ENCODE measurements around the gene CYB5A.
A peak's percentile ranks its signal among the peaks of the same experiment; 100 is the strongest.

Gene CYB5A

GRCh38 chr18:74252039-74252395 is 39.7 kb downstream of the CYB5A start:
- Mint-ChIP-seq H3K27ac (no peak overlapping the region), H3K36me3 (ENCODE audit: low read depth) (no peaks in the 10 kb centered on the region), H3K4me3 (no peak overlapping the region), H3K4me1 (ENCODE audit: low read depth) (peaks cover 12% of the 10 kb centered on the region), H3K9me3 (no peaks in the 10 kb centered on the region), H3K27me3 (ENCODE audit: low read depth) (no peaks in the 10 kb centered on the region)

DNA sequence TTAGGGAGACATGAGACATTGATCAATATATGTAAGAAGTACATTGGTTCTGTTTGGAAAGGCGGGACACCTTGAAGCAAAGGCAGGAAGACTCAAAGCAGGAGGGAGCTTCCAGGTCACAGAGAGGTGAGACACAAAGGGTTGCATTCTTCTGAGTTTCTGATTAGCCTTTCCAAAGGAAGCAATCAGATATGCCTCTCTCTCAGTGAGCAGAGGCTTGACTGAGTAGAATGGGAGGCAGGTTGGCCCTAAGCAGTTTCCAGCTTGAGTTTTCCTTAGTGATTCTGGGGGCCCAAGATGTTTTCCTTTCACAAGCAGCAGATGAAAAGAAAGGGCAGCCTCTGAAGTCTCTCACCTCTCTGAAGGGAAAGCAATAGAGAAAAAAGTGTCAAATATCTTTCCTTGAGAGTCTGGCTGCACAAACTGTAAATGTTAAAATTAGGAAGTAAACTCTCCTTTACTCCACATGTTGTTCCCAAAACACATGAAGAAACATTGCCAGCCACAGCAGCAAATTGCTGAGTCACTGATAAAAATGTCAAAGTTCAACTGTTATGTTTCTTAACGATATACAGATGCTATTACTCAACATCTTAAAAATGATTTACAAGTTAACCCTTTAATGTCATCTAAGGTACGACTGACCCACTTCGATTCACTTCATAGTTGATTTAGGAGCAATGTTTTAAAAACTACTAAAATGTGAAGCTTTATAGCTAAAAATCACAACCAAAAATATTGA is 40.3 kb downstream of the CYB5A start:
- Mint-ChIP-seq H3K9me3 (no peaks in the 10 kb centered on the region), H3K4me3 (no peak overlapping the region), H3K4me1 (ENCODE audit: low read depth) (peaks cover 12% of the 10 kb centered on the region), H3K36me3 (ENCODE audit: low read depth) (no peaks in the 10 kb centered on the region), H3K27me3 (ENCODE audit: low read depth) (no peaks in the 10 kb centered on the region), H3K27ac (no peak overlapping the region)

DNA sequence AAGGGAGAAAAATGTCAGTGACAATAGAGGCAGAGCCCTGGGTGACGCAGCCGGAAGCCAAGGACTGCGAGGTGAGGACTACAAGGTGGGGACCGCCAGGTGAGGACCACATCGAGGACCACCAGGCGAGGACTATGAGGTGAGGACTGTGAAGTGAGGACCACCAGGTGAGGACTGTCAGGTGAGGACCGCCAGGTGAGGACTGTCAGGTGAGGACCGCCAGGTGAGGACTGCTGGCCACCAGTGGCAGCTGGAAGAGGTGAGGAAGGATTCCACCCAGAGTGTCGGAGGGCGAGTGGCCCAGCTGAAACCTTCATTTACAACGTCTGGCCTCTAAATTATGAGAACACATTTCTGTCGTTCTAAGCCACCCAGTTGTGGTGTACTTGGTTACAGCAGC is 41.6 kb downstream of the CYB5A start:
- H3K27me3 Mint-ChIP-seq (ENCODE audit: low read depth) = no peaks in the 10 kb centered on the region
- no peaks in the 10 kb centered on the region for H3K36me3 Mint-ChIP-seq (ENCODE audit: low read depth)
- H3K4me3 Mint-ChIP-seq = no peak overlapping the region
- H3K27ac Mint-ChIP-seq = no peak overlapping the region
- peaks cover 12% of the 10 kb centered on the region for H3K4me1 Mint-ChIP-seq (ENCODE audit: low read depth)
- H3K9me3 Mint-ChIP-seq = no peaks in the 10 kb centered on the region

GRCh38 chr18:74249181-74249968 is 42.4 kb downstream of the CYB5A start:
- H3K4me3 Mint-ChIP-seq = no peak overlapping the region
- no peak overlapping the region for H3K27ac Mint-ChIP-seq
- H3K36me3 Mint-ChIP-seq (ENCODE audit: low read depth) = no peaks in the 10 kb centered on the region
- peaks cover 5% of the 10 kb centered on the region for H3K27me3 Mint-ChIP-seq (ENCODE audit: low read depth)
- no peaks in the 10 kb centered on the region for H3K9me3 Mint-ChIP-seq
- H3K4me1 Mint-ChIP-seq (ENCODE audit: low read depth) = peaks cover 12% of the 10 kb centered on the region

- H3K27ac Mint-ChIP-seq = no peak overlapping the region
- no peak overlapping the region for H3K4me3 Mint-ChIP-seq
- H3K36me3 Mint-ChIP-seq (ENCODE audit: low read depth) = no peaks in the 10 kb centered on the region
- peaks cover 12% of the 10 kb centered on the region for H3K4me1 Mint-ChIP-seq (ENCODE audit: low read depth)
- peaks cover 9% of the 10 kb centered on the region for H3K27me3 Mint-ChIP-seq (ENCODE audit: low read depth)
- no peaks in the 10 kb centered on the region for H3K9me3 Mint-ChIP-seq
Measured at GRCh38 chr18:74248595-74248994, 43.2 kb downstream of the CYB5A start.

DNA sequence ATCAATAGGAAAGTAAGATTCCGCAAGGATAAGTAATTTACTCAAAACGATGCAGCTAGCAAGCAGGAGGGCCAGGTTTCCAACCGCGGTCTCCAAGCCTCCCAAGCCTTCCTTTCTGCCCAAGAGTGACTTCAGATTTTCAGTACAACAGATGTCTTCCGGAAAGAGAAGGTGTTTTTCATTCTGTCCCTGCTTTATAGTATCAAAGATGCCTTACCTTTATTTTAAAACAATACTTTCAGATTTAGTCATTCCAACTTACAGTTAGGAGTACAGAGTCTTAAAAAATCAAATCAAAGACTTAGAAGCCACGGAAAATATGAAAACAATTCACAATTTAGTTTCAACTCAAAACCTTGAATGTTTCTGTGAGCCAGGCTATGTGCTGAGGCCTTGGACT is 43.6 kb downstream of the CYB5A start:
- no peak overlapping the region for H3K4me3 Mint-ChIP-seq
- no peaks in the 10 kb centered on the region for H3K36me3 Mint-ChIP-seq (ENCODE audit: low read depth)
- H3K4me1 Mint-ChIP-seq (ENCODE audit: low read depth) = peaks cover 12% of the 10 kb centered on the region
- peaks cover 9% of the 10 kb centered on the region for H3K27me3 Mint-ChIP-seq (ENCODE audit: low read depth)
- H3K27ac Mint-ChIP-seq = peak overlapping the region; percentile 31
- H3K9me3 Mint-ChIP-seq = no peaks in the 10 kb centered on the region

- H3K9me3 Mint-ChIP-seq = no peaks in the 10 kb centered on the region
- H3K27ac Mint-ChIP-seq = no peak overlapping the region
- no peak overlapping the region for H3K4me3 Mint-ChIP-seq
- no peaks in the 10 kb centered on the region for H3K36me3 Mint-ChIP-seq (ENCODE audit: low read depth)
- H3K27me3 Mint-ChIP-seq (ENCODE audit: low read depth) = peaks cover 30% of the 10 kb centered on the region
- peaks cover 7% of the 10 kb centered on the region for H3K4me1 Mint-ChIP-seq (ENCODE audit: low read depth)
Measured at GRCh38 chr18:74244554-74244953, 47.2 kb downstream of the CYB5A start.

DNA sequence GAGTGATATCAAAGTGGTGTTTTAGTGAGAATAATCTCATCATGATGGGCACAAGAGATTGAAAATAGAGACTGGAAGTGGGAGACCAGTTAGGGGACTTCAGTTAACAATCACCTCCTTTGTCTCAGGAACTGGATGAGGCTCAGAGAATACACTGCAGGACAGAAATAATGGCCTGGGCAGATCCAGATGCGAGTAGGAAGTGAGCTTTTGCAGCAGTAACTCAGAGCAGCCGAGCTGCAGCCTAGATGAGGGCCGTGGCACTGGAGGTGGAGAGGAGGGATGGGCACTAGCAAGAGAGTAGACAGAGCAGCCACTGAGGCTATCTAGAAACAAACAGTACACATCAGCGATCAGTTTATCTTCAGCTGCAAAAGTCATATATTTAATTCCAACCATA is 48.6 kb downstream of the CYB5A start:
- Mint-ChIP-seq H3K4me1 (ENCODE audit: low read depth) (peaks cover 3% of the 10 kb centered on the region), H3K27me3 (ENCODE audit: low read depth) (peaks cover 30% of the 10 kb centered on the region), H3K4me3 (no peak overlapping the region)

GRCh38 chr18:74242438-74243096 is 49.2 kb downstream of the CYB5A start:
- Mint-ChIP-seq H3K9me3 (no peaks in the 10 kb centered on the region), H3K4me3 (no peak overlapping the region), H3K27me3 (ENCODE audit: low read depth) (peaks cover 34% of the 10 kb centered on the region), H3K4me1 (ENCODE audit: low read depth) (peaks cover 2% of the 10 kb centered on the region), H3K27ac (no peak overlapping the region), H3K36me3 (ENCODE audit: low read depth) (no peaks in the 10 kb centered on the region)

More for the DNA sequence above, 48.6 kb downstream of the CYB5A start:
- no peaks in the 10 kb centered on the region for H3K9me3 Mint-ChIP-seq
- no peaks in the 10 kb centered on the region for H3K36me3 Mint-ChIP-seq (ENCODE audit: low read depth)
- H3K27ac Mint-ChIP-seq = no peak overlapping the region

DNA sequence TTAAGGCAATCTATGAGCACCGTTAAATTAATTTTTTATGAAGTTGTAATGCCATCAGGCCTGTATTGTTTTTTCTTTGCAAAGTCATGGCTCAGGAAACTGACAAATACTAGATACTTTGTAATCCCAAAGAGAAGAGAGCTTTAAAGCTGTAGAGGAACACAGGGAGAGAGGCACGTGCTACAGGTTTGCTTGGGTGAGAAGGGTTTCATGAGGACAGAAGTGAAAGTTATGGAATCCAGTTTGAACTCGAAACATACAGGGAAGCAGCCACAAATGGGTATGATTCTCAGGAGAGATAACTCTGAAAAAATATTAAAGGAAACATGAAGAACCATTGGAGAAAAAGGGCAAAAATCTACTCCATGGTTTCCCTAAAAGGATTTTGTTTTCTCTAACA is 49.8 kb downstream of the CYB5A start:
- Mint-ChIP-seq H3K36me3 (ENCODE audit: low read depth) (no peaks in the 10 kb centered on the region), H3K9me3 (no peaks in the 10 kb centered on the region), H3K4me1 (ENCODE audit: low read depth) (no peaks in the 10 kb centered on the region), H3K4me3 (no peak overlapping the region), H3K27me3 (ENCODE audit: low read depth) (peaks cover 39% of the 10 kb centered on the region), H3K27ac (no peak overlapping the region)

DNA sequence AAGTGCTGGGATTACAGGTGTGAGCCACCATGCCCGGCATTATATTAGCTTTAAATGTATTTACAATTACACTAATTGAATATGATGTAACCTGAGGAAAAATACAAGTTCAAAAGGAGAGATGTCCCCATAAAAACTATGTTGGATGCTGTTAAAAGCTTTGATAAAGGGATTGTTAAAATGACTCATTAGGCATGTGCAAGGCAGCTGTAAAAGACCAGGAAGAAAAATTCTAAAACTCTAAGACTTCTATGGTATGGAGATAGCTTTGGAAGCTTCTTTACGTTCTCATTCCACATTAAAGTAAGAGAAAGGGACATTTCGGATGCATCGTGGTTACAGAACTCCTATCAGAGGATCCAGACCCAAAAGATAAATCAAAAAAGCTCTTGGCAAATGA is 50.3 kb downstream of the CYB5A start:
- Mint-ChIP-seq H3K9me3 (no peaks in the 10 kb centered on the region), H3K27ac (no peak overlapping the region), H3K4me1 (ENCODE audit: low read depth) (no peaks in the 10 kb centered on the region), H3K4me3 (no peak overlapping the region), H3K36me3 (ENCODE audit: low read depth) (no peaks in the 10 kb centered on the region), H3K27me3 (ENCODE audit: low read depth) (peaks cover 41% of the 10 kb centered on the region)

DNA sequence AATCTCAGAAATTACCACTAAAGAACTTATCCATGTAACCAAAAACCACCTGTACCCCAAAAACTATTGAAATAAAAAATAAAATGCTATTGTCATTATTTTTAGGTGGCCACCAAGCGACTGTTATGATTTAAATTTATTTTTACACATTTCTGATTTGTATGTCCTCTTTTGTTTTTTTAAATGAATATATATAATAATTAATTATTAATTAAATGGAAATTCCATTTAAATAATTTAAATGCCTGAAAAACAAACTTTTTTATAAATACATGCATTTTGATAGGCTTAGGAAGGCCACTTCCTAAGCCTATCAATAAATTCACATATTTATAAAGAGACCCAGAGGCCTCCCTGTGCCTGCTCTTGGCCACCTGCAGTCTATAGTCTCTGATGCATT is 52.2 kb downstream of the CYB5A start:
- H3K36me3 Mint-ChIP-seq (ENCODE audit: low read depth) = no peaks in the 10 kb centered on the region
- H3K9me3 Mint-ChIP-seq = no peaks in the 10 kb centered on the region
- H3K4me3 Mint-ChIP-seq = no peak overlapping the region
- H3K4me1 Mint-ChIP-seq (ENCODE audit: low read depth) = no peaks in the 10 kb centered on the region
- peaks cover 36% of the 10 kb centered on the region for H3K27me3 Mint-ChIP-seq (ENCODE audit: low read depth)
- H3K27ac Mint-ChIP-seq = no peak overlapping the region

- Mint-ChIP-seq H3K27ac (no peak overlapping the region), H3K9me3 (no peaks in the 10 kb centered on the region), H3K4me3 (no peak overlapping the region), H3K27me3 (ENCODE audit: low read depth) (peaks cover 11% of the 10 kb centered on the region), H3K4me1 (ENCODE audit: low read depth) (no peaks in the 10 kb centered on the region), H3K36me3 (ENCODE audit: low read depth) (no peaks in the 10 kb centered on the region)
Measured at GRCh38 chr18:74234326-74235171, 57.2 kb downstream of the CYB5A start.

- no peaks in the 10 kb centered on the region for H3K4me1 Mint-ChIP-seq (ENCODE audit: low read depth)
- H3K36me3 Mint-ChIP-seq (ENCODE audit: low read depth) = no peaks in the 10 kb centered on the region
- no peak overlapping the region for H3K27ac Mint-ChIP-seq
- no peak overlapping the region for H3K4me3 Mint-ChIP-seq
- H3K9me3 Mint-ChIP-seq = no peaks in the 10 kb centered on the region
- peaks cover 11% of the 10 kb centered on the region for H3K27me3 Mint-ChIP-seq (ENCODE audit: low read depth)
Measured at GRCh38 chr18:74233933-74234325, 57.8 kb downstream of the CYB5A start.
